Measurements from ENCODE around the gene IFITM1. TPM values are rescaled to one million over a fixed set of nuclear protein-coding genes. Genes with fewer than 3 reads are reported as not detected.
"Not testable (repeated sequence)": the region's sequence is repeated elsewhere in the genome, so short reads cannot be mapped to it uniquely, and the experiment has no call there.

Gene IFITM1
- total and polyA plus RNA-seq, 2 of the 8 experiments (the other 6 are each of a cell fraction or from before 2014, with no cell fraction given), result 394 to 1,464 TPM

GRCh38 chr11:318405-319120 is 4.7 kb downstream of the IFITM1 start:
- not testable (repeated sequence) for H3K79me1 ChIP-seq (ENCODE audit: low read depth, low read length); H4K8ac ChIP-seq (ENCODE audit: extremely low read depth, insufficient read depth, low read length); H3K27me3 ChIP-seq (replicated peaks in 1 of 4; ENCODE audit: control insufficient read depth in 3 of 4, extremely low read depth in 1 of 4, insufficient read depth in 3 of 4, low read length in 3 of 4); H4K20me1 ChIP-seq (replicated peaks in 1 of 2; ENCODE audit: control insufficient read depth in 1 of 2, insufficient read depth in 2 of 2, low read length in 2 of 2); H3K18ac ChIP-seq (ENCODE audit: extremely low read depth, low read length); H3K36me3 ChIP-seq (ENCODE audit: control insufficient read depth in 2 of 4, insufficient read depth in 4 of 4, low read length in 3 of 4); H2BK20ac ChIP-seq (ENCODE audit: low read length); H2BK15ac ChIP-seq (ENCODE audit: low read length); DNase-seq (ENCODE audit: low read depth in 1 of 2, low spot score in 2 of 2); H2BK5ac ChIP-seq (ENCODE audit: low read depth, low read length); H3K14ac ChIP-seq (ENCODE audit: insufficient read length); H3K23ac ChIP-seq (ENCODE audit: insufficient read length); H3K27ac ChIP-seq (ENCODE audit: low read depth, low read length); H2BK12ac ChIP-seq (ENCODE audit: low read depth, low read length); H2BK120ac ChIP-seq (replicated peaks; ENCODE audit: low read depth, low read length); H3K56ac ChIP-seq (replicated peaks; ENCODE audit: insufficient read length, low read depth, low read length); H2AFZ ChIP-seq (ENCODE audit: low read length); H4K91ac ChIP-seq (replicated peaks; ENCODE audit: insufficient read length, low read length); H3K9me3 ChIP-seq (ENCODE audit: insufficient read depth in 2 of 2, low read depth in 1 of 2, low read length in 1 of 2); H3K9ac ChIP-seq (replicated peaks in 1 of 4; ENCODE audit: extremely low read depth in 1 of 4, low read depth in 3 of 4, low read length in 3 of 4); FAIRE-seq; H2AK5ac ChIP-seq (ENCODE audit: low read depth, low read length); H4K5ac ChIP-seq (ENCODE audit: insufficient read length, low read depth, low read length); H3K4ac ChIP-seq (replicated peaks; ENCODE audit: insufficient read length, low read depth, low read length)
- H3K4me3 ChIP-seq (ENCODE audit: extremely low read depth in 1 of 4, insufficient read depth in 2 of 4, low read depth in 3 of 4, low read length in 4 of 4), result peak overlapping the region in 1 of 4 experiments; percentile 49; a peak in 2 of 8 replicates
- CTCF ChIA-PET (ENCODE audit: partially characterized antibody), result interaction anchor here (0.8 to 2.7 kb wide), 3 partner anchors 11 to 90 kb away, joined by 3 to 7 read pairs (median 4); partner anchors contain the start of gene IFITM2
- H3K23me2 ChIP-seq (ENCODE audit: low read depth, low read length), result peaks cover 18% of the 10 kb centered on the region; the same call in 1 of the 2 replicates
- 13% methylated on average over 8 of the region's 79 CpGs; no CpG with 5 or more reads in 1 of the 2 experiments for WGBS, 2 experiments (ENCODE audit: extremely low coverage in 1 of 2, insufficient coverage in 1 of 2, insufficient read length in 1 of 2, insufficient replicate concordance in 2 of 2, low coverage in 1 of 2, low lambda C conversion rate in 2 of 2, missing lambda C conversion rate in 1 of 2)
- H3K4me2 ChIP-seq (ENCODE audit: insufficient read depth in 1 of 2, low read depth in 2 of 2, low read length in 2 of 2), result peak overlapping the region; percentile 51 to 96
- POLR2A ChIA-PET (ENCODE audit: partially characterized antibody), result interaction anchor here (0.6 to 4.0 kb wide), 10 partner anchors 9 to 110 kb away, joined by 3 to 17 read pairs (median 5); no protein-coding TSS in a partner anchor
- H3K79me2 ChIP-seq (ENCODE audit: control insufficient read depth in 1 of 2, insufficient read depth in 2 of 2, low read length in 2 of 2), result peaks cover 0 to 21% of the 10 kb centered on the region in 2 experiments; a peak in 2 of 4 replicates
- peaks cover 4 to 34% (median 23%) of the 10 kb centered on the region in 4 experiments for H3K4me1 ChIP-seq (replicated peaks in 1 of 4; ENCODE audit: control insufficient read depth in 3 of 4, insufficient read depth in 4 of 4, low read length in 3 of 4)
